ENCODE measurements around the gene SKAP1.
A peak's percentile ranks its signal among the peaks of the same experiment; 100 is the strongest.

The SKAP1 gene

GRCh38 chr17:48102043-48102750 lies 327.8 kb downstream of the SKAP1 start:
- Histone ChIP-seq H3K27ac (ENCODE audit: low read length) (no peak overlapping the region), H3K36me3 (ENCODE audit: control insufficient read depth in 1 of 2, insufficient read depth in 2 of 2, low read length in 2 of 2) (no peaks in the 10 kb centered on the region), H3K4me3 (ENCODE audit: low read depth in 1 of 2, low read length in 2 of 2) (peak overlapping the region in 1 of 2 donors; percentile 94), H3K9me3 (ENCODE audit: control insufficient read depth in 1 of 2, low read length in 2 of 2) (peaks cover 0 to 3% of the 10 kb centered on the region in 2 donors), H3K4me1 (ENCODE audit: control insufficient read depth in 1 of 2, insufficient read depth in 2 of 2, low read length in 2 of 2) (peaks cover 4 to 9% of the 10 kb centered on the region in 2 donors), H3K27me3 (ENCODE audit: low read depth, low read length) (no peaks in the 10 kb centered on the region)

- Histone ChIP-seq H3K4me3 (ENCODE audit: low read depth in 1 of 2, low read length in 2 of 2) (peak within 1 kb of the TSS; percentile 69 to 94), H3K9me3 (ENCODE audit: control insufficient read depth in 1 of 2, low read length in 2 of 2) (peaks cover 0 to 3% of the 10 kb centered on the region in 2 donors), H3K27me3 (ENCODE audit: low read depth, low read length) (no peaks in the 10 kb centered on the region), H3K27ac (ENCODE audit: low read length) (peak within 1 kb of the TSS; percentile 83), H3K4me1 (ENCODE audit: control insufficient read depth in 1 of 2, insufficient read depth in 2 of 2, low read length in 2 of 2) (peaks cover 4% of the 10 kb centered on the region in 2 donors), H3K36me3 (ENCODE audit: control insufficient read depth in 1 of 2, insufficient read depth in 2 of 2, low read length in 2 of 2) (no peaks in the 10 kb centered on the region)
These were observed 328.8 kb downstream of the SKAP1 start, which contains the start of gene CBX1 for GRCh38 chr17:48101012-48101720. TSS of gene CBX1 (minus strand) at chr17:48101478. CDS start at chr17:48077004, 24,474 bp downstream.

GRCh38 chr17:48100591-48101011 lies 329.4 kb downstream of the SKAP1 start:
- H3K4me1 ChIP-seq (ENCODE audit: control insufficient read depth in 1 of 2, insufficient read depth in 2 of 2, low read length in 2 of 2): peaks cover 4% of the 10 kb centered on the region in 2 donors
- peak overlapping the region; percentile 69 to 94 for H3K4me3 ChIP-seq (ENCODE audit: low read depth in 1 of 2, low read length in 2 of 2)
- H3K36me3 ChIP-seq (ENCODE audit: control insufficient read depth in 1 of 2, insufficient read depth in 2 of 2, low read length in 2 of 2): no peaks in the 10 kb centered on the region
- H3K27ac ChIP-seq (ENCODE audit: low read length): peak overlapping the region; percentile 83
- H3K9me3 ChIP-seq (ENCODE audit: control insufficient read depth in 1 of 2, low read length in 2 of 2): peaks cover 0 to 3% of the 10 kb centered on the region in 2 donors
- no peaks in the 10 kb centered on the region for H3K27me3 ChIP-seq (ENCODE audit: low read depth, low read length)

- H3K4me3 ChIP-seq (ENCODE audit: low read depth in 1 of 2, low read length in 2 of 2): peak overlapping the region; percentile 69 to 94
These were observed 329.9 kb downstream of the SKAP1 start for GRCh38 chr17:48100160-48100559.

GRCh38 chr17:48095611-48096010 lies 334.4 kb downstream of the SKAP1 start:
- Histone ChIP-seq H3K9me3 (ENCODE audit: control insufficient read depth in 1 of 2, low read length in 2 of 2) (no peaks in the 10 kb centered on the region), H3K36me3 (ENCODE audit: control insufficient read depth in 1 of 2, insufficient read depth in 2 of 2, low read length in 2 of 2) (peaks cover 0 to 5% of the 10 kb centered on the region in 2 donors), H3K27me3 (ENCODE audit: low read depth, low read length) (no peaks in the 10 kb centered on the region), H3K4me1 (ENCODE audit: control insufficient read depth in 1 of 2, insufficient read depth in 2 of 2, low read length in 2 of 2) (peaks cover 4 to 8% of the 10 kb centered on the region in 2 donors), H3K27ac (ENCODE audit: low read length) (no peak overlapping the region), H3K4me3 (ENCODE audit: low read depth in 1 of 2, low read length in 2 of 2) (no peak overlapping the region)

More at GRCh38 chr17:48100160-48100559, 329.9 kb downstream of the SKAP1 start:
- Histone ChIP-seq H3K36me3 (ENCODE audit: control insufficient read depth in 1 of 2, insufficient read depth in 2 of 2, low read length in 2 of 2) (no peaks in the 10 kb centered on the region), H3K27me3 (ENCODE audit: low read depth, low read length) (no peaks in the 10 kb centered on the region), H3K9me3 (ENCODE audit: control insufficient read depth in 1 of 2, low read length in 2 of 2) (peaks cover 0 to 3% of the 10 kb centered on the region in 2 donors), H3K27ac (ENCODE audit: low read length) (peak overlapping the region; percentile 83), H3K4me1 (ENCODE audit: control insufficient read depth in 1 of 2, insufficient read depth in 2 of 2, low read length in 2 of 2) (peaks cover 4% of the 10 kb centered on the region in 2 donors)

GRCh38 chr17:48093341-48094045 lies 336.5 kb downstream of the SKAP1 start:
- Histone ChIP-seq H3K4me1 (ENCODE audit: control insufficient read depth in 1 of 2, insufficient read depth in 2 of 2, low read length in 2 of 2) (peaks cover 0 to 4% of the 10 kb centered on the region in 2 donors), H3K4me3 (ENCODE audit: low read depth in 1 of 2, low read length in 2 of 2) (no peak overlapping the region), H3K9me3 (ENCODE audit: control insufficient read depth in 1 of 2, low read length in 2 of 2) (no peaks in the 10 kb centered on the region), H3K36me3 (ENCODE audit: control insufficient read depth in 1 of 2, insufficient read depth in 2 of 2, low read length in 2 of 2) (peaks cover 0 to 5% of the 10 kb centered on the region in 2 donors), H3K27ac (ENCODE audit: low read length) (no peak overlapping the region), H3K27me3 (ENCODE audit: low read depth, low read length) (no peaks in the 10 kb centered on the region)

- no peak overlapping the region for H3K4me3 ChIP-seq (ENCODE audit: low read depth in 1 of 2, low read length in 2 of 2)
- H3K27me3 ChIP-seq (ENCODE audit: low read depth, low read length): no peaks in the 10 kb centered on the region
- no peak overlapping the region for H3K27ac ChIP-seq (ENCODE audit: low read length)
- no peaks in the 10 kb centered on the region for H3K9me3 ChIP-seq (ENCODE audit: control insufficient read depth in 1 of 2, low read length in 2 of 2)
- peaks cover 0 to 16% of the 10 kb centered on the region in 2 donors for H3K4me1 ChIP-seq (ENCODE audit: control insufficient read depth in 1 of 2, insufficient read depth in 2 of 2, low read length in 2 of 2)
- no peaks in the 10 kb centered on the region for H3K36me3 ChIP-seq (ENCODE audit: control insufficient read depth in 1 of 2, insufficient read depth in 2 of 2, low read length in 2 of 2)
These were observed 345.1 kb downstream of the SKAP1 start for GRCh38 chr17:48084932-48085331.

Measured in muscle layer of duodenum (tissue), 2 donors.